ENCODE measurements around the gene TOP2B.

Gene TOP2B, protein sequence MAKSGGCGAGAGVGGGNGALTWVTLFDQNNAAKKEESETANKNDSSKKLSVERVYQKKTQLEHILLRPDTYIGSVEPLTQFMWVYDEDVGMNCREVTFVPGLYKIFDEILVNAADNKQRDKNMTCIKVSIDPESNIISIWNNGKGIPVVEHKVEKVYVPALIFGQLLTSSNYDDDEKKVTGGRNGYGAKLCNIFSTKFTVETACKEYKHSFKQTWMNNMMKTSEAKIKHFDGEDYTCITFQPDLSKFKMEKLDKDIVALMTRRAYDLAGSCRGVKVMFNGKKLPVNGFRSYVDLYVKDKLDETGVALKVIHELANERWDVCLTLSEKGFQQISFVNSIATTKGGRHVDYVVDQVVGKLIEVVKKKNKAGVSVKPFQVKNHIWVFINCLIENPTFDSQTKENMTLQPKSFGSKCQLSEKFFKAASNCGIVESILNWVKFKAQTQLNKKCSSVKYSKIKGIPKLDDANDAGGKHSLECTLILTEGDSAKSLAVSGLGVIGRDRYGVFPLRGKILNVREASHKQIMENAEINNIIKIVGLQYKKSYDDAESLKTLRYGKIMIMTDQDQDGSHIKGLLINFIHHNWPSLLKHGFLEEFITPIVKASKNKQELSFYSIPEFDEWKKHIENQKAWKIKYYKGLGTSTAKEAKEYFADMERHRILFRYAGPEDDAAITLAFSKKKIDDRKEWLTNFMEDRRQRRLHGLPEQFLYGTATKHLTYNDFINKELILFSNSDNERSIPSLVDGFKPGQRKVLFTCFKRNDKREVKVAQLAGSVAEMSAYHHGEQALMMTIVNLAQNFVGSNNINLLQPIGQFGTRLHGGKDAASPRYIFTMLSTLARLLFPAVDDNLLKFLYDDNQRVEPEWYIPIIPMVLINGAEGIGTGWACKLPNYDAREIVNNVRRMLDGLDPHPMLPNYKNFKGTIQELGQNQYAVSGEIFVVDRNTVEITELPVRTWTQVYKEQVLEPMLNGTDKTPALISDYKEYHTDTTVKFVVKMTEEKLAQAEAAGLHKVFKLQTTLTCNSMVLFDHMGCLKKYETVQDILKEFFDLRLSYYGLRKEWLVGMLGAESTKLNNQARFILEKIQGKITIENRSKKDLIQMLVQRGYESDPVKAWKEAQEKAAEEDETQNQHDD (N-terminal part only)

DNA sequence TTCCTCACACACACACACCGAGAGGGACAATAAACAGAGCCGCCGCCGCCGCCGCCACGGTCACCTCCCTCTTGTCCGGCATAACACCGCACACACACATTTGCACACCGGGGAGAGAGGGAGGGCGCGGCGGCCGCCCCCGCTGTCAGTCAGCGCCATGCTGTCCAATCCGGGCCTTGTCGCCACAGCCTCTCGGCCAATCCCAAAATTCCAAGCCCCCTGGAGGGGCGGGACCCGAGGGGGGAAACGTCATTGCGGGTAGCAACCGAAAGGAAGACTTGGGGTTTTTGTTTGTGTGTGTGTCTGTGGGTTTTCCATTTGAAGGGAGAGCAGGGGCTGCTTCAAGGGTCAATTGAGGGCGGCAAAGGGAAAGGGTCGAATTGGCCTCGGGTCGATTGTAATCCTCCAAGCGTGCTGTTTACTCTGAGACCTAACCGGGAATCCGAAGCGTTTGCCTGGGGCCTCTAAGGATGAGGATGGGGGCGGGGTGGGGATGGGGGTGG, at the start of gene TOP2B:
Gene TOP2B (minus strand): TSS at position 96 of the 503 bp plus-strand sequence. CDS start 610 bp downstream, outside the sequence.
- peak within 1 kb of the TSS; percentile 72 for H3K27ac ChIP-seq (ENCODE audit: low read depth, low read length)
- H3K36me3 ChIP-seq (ENCODE audit: insufficient read depth, low read length) = no peaks in the 10 kb centered on the region
- H3K79me2 ChIP-seq (ENCODE audit: control insufficient read depth, insufficient read depth, low read length, unreplicated experiment) = peaks cover 42% of the 10 kb centered on the region
- H3K4me1 ChIP-seq (ENCODE audit: control insufficient read depth, insufficient read depth, low read length, unreplicated experiment) = peaks cover 17% of the 10 kb centered on the region
- H3K27me3 ChIP-seq (ENCODE audit: insufficient read depth, low read length) = no peaks in the 10 kb centered on the region
- peak within 1 kb of the TSS; percentile 98 for H3K4me3 ChIP-seq (ENCODE audit: low read depth, low read length)
- H2AFZ ChIP-seq (ENCODE audit: low read length, unreplicated experiment) = peak within 1 kb of the TSS; percentile 95

DNA sequence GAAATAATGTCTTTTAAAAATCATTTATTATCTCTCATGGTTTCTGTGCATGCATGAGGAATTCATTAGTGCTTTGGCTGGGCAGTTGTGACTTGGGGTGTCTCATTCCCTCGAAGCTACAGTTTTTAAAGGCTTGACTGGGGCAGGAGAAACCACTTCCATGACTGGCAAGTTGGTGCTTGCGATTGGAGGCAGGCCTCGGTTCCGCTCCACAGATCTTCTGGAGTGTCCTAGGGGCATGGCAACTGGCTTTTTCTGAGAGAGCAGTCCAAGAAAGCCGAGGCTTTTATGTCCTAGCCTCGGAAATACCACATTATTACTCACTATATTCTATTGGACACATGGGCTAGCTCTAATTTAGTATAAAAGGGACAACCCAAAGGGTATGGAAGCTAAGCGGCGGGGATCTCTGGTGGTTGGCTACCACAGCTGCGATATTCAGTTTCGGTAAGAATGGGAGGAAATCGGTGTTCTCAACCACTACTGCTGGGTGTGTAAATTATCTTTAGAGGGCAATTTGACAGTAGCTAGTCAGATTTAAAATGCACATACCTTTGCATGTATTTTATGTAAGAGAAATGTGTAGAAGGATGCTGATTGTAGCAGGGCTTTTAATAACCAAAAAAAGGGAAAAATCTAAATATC, 48.8 kb upstream of the TOP2B start:
- H3K27ac ChIP-seq (ENCODE audit: low read depth, low read length) = no peak overlapping the region
- H2AFZ ChIP-seq (ENCODE audit: low read length, unreplicated experiment) = no peak overlapping the region
- no peak overlapping the region for H3K4me3 ChIP-seq (ENCODE audit: low read depth, low read length)

DNA sequence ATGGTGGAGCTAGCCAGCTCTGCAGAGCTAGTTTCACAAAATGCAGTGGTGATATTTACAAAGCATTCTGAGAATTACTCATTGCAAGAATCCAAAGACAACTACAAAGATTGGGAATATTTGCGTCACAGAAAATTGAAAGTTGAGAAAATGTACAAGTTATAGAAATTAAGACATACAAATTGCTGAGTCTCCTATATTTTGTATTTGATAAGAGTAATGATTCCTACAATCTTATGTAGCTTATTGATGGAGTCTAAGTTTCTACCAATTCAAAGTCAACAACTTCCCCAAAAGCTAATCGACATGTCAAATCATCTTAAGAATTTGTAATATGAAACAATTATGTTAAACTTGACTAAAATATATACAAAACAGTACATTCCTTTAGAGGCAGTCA, 46.4 kb upstream of the TOP2B start:
- Histone ChIP-seq H3K27me3 (ENCODE audit: insufficient read depth, low read length) (peaks cover 25% of the 10 kb centered on the region), H3K4me3 (ENCODE audit: low read depth, low read length) (no peak overlapping the region), H3K4me1 (ENCODE audit: control insufficient read depth, insufficient read depth, low read length, unreplicated experiment) (no peaks in the 10 kb centered on the region), H3K36me3 (ENCODE audit: insufficient read depth, low read length) (no peaks in the 10 kb centered on the region), H3K27ac (ENCODE audit: low read depth, low read length) (no peak overlapping the region), H2AFZ (ENCODE audit: low read length, unreplicated experiment) (no peak overlapping the region), H3K79me2 (ENCODE audit: control insufficient read depth, insufficient read depth, low read length, unreplicated experiment) (no peaks in the 10 kb centered on the region)

More for the DNA sequence above, 48.8 kb upstream of the TOP2B start:
- Histone ChIP-seq H3K4me1 (ENCODE audit: control insufficient read depth, insufficient read depth, low read length, unreplicated experiment) (no peaks in the 10 kb centered on the region), H3K79me2 (ENCODE audit: control insufficient read depth, insufficient read depth, low read length, unreplicated experiment) (no peaks in the 10 kb centered on the region), H3K27me3 (ENCODE audit: insufficient read depth, low read length) (peaks cover 2% of the 10 kb centered on the region), H3K36me3 (ENCODE audit: insufficient read depth, low read length) (no peaks in the 10 kb centered on the region)

DNA sequence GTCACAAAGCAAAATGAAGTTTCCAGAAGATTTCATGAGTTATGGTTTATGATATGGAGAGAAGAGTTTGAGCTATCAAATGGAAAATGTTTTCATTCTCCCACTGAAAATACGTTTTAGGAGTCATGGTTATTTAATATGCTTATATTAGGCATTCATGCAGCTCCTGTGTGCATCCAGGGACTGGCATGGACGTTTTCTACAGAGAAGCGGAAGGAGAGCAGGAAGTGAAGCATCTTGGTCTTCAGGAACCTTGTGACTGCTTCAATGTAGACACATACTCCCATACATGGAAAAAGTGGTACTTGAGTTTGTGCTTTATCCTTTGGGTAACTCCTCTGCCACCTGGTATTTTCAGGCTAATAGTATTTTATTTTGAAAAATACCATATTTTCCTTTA, 43.3 kb upstream of the TOP2B start:
- H3K79me2 ChIP-seq (ENCODE audit: control insufficient read depth, insufficient read depth, low read length, unreplicated experiment) = no peaks in the 10 kb centered on the region
- no peak overlapping the region for H3K4me3 ChIP-seq (ENCODE audit: low read depth, low read length)
- H3K27ac ChIP-seq (ENCODE audit: low read depth, low read length) = no peak overlapping the region
- no peaks in the 10 kb centered on the region for H3K4me1 ChIP-seq (ENCODE audit: control insufficient read depth, insufficient read depth, low read length, unreplicated experiment)
- no peaks in the 10 kb centered on the region for H3K36me3 ChIP-seq (ENCODE audit: insufficient read depth, low read length)
- peaks cover 43% of the 10 kb centered on the region for H3K27me3 ChIP-seq (ENCODE audit: insufficient read depth, low read length)
- H2AFZ ChIP-seq (ENCODE audit: low read length, unreplicated experiment) = no peak overlapping the region

DNA sequence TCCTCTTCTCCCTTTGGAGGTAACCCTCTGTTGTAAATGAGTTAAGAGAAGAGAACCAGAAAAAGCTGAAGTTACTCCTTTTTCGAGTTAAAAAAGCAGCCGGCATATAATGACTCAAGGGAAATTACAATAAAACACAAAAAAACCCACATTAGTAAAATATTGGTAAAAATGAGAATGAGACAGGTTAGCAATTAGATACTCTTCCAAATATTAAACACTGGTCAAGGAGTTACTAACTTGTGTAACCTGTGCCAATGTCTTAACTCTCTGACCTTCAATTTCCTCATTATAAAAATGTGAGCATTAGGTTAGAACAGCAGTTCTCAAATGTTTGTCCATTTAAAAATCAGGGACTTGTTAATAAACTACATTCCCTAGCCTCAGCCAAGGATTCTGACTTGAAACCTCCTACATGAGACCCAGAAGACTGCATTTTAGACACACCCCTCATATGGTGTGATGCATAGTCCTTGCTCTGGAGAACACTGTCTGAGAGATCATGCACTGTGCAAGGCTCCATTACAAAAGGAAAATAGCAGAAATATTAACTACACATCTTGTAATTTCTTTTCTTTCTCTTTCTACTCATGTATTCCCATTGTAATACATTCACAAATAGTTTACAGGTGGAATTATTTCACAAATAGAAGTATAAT, 42.7 kb upstream of the TOP2B start:
- Histone ChIP-seq H3K79me2 (ENCODE audit: control insufficient read depth, insufficient read depth, low read length, unreplicated experiment) (no peaks in the 10 kb centered on the region), H2AFZ (ENCODE audit: low read length, unreplicated experiment) (no peak overlapping the region), H3K27me3 (ENCODE audit: insufficient read depth, low read length) (peaks cover 50% of the 10 kb centered on the region), H3K4me3 (ENCODE audit: low read depth, low read length) (no peak overlapping the region), H3K4me1 (ENCODE audit: control insufficient read depth, insufficient read depth, low read length, unreplicated experiment) (no peaks in the 10 kb centered on the region), H3K36me3 (ENCODE audit: insufficient read depth, low read length) (no peaks in the 10 kb centered on the region), H3K27ac (ENCODE audit: low read depth, low read length) (no peak overlapping the region)

DNA sequence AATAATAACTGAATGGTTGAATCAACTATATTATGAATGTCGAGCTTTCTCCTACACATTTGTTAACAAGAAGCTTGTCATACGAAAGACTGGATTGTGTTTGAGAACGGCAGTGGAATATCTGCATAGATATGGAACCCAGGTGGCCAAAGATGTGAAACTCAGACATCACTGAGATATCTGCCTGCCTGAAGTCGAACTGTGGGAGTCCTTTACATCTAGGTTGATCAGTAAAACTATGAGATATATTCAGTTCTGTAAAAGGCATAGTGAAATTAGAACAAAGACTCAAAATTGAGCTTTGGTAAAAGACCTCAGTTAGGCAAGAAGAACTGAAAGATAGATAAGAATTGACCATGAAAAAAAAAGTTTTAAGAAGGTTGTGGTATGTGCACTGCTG, 41.5 kb upstream of the TOP2B start:
- no peaks in the 10 kb centered on the region for H3K36me3 ChIP-seq (ENCODE audit: insufficient read depth, low read length)

DNA sequence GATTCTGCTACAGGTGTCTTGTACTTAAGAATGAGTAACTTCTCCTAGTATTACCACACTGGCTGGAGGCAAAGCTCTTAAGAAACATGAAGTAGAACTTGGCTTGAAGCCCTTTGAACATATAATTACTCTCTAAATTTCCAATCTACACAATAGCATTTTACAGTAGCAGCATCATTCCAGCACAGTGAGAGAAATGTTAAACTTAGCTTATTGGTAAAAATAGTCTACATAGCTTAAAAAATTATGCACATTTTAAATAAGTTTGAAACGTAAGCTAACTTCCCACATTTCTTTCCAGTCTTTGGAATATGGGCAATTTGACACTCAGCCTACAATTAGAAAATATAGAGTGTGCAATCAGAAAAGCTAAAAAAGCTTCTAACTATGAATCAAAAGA, 32.8 kb upstream of the TOP2B start:
- H3K4me3 ChIP-seq (ENCODE audit: low read depth, low read length) = no peak overlapping the region
- H3K36me3 ChIP-seq (ENCODE audit: insufficient read depth, low read length) = no peaks in the 10 kb centered on the region
- peaks cover 24% of the 10 kb centered on the region; the same call in 1 of the 2 replicates for H3K27me3 ChIP-seq (ENCODE audit: insufficient read depth, low read length)
- H3K79me2 ChIP-seq (ENCODE audit: control insufficient read depth, insufficient read depth, low read length, unreplicated experiment) = no peaks in the 10 kb centered on the region
- no peaks in the 10 kb centered on the region for H3K4me1 ChIP-seq (ENCODE audit: control insufficient read depth, insufficient read depth, low read length, unreplicated experiment)
- no peak overlapping the region for H2AFZ ChIP-seq (ENCODE audit: low read length, unreplicated experiment)
- H3K27ac ChIP-seq (ENCODE audit: low read depth, low read length) = no peak overlapping the region

More for the DNA sequence above, 41.5 kb upstream of the TOP2B start:
- H2AFZ ChIP-seq (ENCODE audit: low read length, unreplicated experiment) = no peak overlapping the region
- H3K4me1 ChIP-seq (ENCODE audit: control insufficient read depth, insufficient read depth, low read length, unreplicated experiment) = no peaks in the 10 kb centered on the region
- no peak overlapping the region for H3K4me3 ChIP-seq (ENCODE audit: low read depth, low read length)
- H3K27me3 ChIP-seq (ENCODE audit: insufficient read depth, low read length) = peaks cover 55% of the 10 kb centered on the region
- no peak overlapping the region for H3K27ac ChIP-seq (ENCODE audit: low read depth, low read length)
- no peaks in the 10 kb centered on the region for H3K79me2 ChIP-seq (ENCODE audit: control insufficient read depth, insufficient read depth, low read length, unreplicated experiment)

DNA sequence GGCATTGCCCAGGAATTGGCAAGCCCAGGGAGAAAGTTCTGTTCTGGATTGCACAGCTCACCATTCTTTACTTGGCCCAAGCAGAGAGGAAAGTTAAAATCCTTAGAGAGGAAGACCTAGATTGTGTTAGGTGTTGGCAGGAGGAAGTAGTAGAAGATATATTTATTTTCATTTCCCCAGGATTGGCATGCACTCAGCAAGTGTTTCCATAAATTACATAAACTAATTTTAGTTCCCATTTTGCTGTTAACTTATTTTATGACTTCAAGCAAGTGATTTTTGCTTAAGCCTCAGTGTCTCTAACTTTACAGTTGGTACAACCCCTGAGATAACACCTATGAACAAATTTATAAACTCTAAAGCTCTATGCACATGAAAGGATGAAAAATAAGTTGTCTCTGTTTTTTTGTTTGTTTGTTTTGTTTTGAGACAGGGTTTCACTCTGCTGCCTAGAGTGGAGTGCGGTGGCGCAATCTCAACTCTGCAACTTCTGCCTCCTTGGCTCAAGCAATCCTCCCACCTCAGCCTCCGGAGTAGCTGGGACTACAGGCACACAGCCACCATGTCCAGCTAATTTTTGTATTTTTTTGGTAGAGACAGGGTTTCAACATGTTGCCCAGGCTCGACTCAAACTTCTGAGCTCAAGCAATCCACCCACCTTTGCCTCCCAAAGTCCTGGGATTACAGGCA, 31.2 kb upstream of the TOP2B start:
- no peaks in the 10 kb centered on the region for H3K36me3 ChIP-seq (ENCODE audit: insufficient read depth, low read length)
- H3K27ac ChIP-seq (ENCODE audit: low read depth, low read length) = no peak overlapping the region
- H3K79me2 ChIP-seq (ENCODE audit: control insufficient read depth, insufficient read depth, low read length, unreplicated experiment) = no peaks in the 10 kb centered on the region
- H3K4me3 ChIP-seq (ENCODE audit: low read depth, low read length) = no peak overlapping the region
- no peak overlapping the region for H2AFZ ChIP-seq (ENCODE audit: low read length, unreplicated experiment)
- peaks cover 34% of the 10 kb centered on the region for H3K27me3 ChIP-seq (ENCODE audit: insufficient read depth, low read length)
- H3K4me1 ChIP-seq (ENCODE audit: control insufficient read depth, insufficient read depth, low read length, unreplicated experiment) = no peaks in the 10 kb centered on the region

DNA sequence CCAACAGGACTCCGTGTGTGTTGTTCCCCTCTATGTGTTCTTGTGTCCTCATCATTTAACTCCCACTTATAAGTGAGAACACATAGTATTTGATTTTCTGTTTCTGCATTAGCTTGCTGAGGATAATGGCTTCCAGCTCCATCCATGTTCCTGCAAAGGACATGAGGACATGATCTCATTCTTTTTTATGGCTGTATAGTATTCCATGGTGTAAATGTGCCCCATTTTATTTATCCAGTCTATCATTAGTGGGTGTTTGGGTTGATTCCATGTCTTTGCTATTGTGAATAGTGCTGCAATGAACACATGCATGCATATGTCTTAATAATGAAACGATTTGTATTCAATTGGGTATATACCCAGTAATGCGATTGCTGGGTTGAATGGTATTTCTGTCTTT, 28.5 kb upstream of the TOP2B start:
- no peak overlapping the region for H3K27ac ChIP-seq (ENCODE audit: low read depth, low read length)
- no peaks in the 10 kb centered on the region for H3K36me3 ChIP-seq (ENCODE audit: insufficient read depth, low read length)
- H2AFZ ChIP-seq (ENCODE audit: low read length, unreplicated experiment) = no peak overlapping the region
- no peak overlapping the region for H3K4me3 ChIP-seq (ENCODE audit: low read depth, low read length)
- no peaks in the 10 kb centered on the region for H3K4me1 ChIP-seq (ENCODE audit: control insufficient read depth, insufficient read depth, low read length, unreplicated experiment)
- H3K79me2 ChIP-seq (ENCODE audit: control insufficient read depth, insufficient read depth, low read length, unreplicated experiment) = no peaks in the 10 kb centered on the region
- H3K27me3 ChIP-seq (ENCODE audit: insufficient read depth, low read length) = peaks cover 55% of the 10 kb centered on the region
